ENCODE data around the gene TJP1.

- no peak for TF ChIP-seq ESRRA (CRISPR knock-in tag; IDR thresholded peaks at IDR 0.05; ENCODE audit: borderline replicate concordance)
- TF ChIP-seq, protein P1, sequence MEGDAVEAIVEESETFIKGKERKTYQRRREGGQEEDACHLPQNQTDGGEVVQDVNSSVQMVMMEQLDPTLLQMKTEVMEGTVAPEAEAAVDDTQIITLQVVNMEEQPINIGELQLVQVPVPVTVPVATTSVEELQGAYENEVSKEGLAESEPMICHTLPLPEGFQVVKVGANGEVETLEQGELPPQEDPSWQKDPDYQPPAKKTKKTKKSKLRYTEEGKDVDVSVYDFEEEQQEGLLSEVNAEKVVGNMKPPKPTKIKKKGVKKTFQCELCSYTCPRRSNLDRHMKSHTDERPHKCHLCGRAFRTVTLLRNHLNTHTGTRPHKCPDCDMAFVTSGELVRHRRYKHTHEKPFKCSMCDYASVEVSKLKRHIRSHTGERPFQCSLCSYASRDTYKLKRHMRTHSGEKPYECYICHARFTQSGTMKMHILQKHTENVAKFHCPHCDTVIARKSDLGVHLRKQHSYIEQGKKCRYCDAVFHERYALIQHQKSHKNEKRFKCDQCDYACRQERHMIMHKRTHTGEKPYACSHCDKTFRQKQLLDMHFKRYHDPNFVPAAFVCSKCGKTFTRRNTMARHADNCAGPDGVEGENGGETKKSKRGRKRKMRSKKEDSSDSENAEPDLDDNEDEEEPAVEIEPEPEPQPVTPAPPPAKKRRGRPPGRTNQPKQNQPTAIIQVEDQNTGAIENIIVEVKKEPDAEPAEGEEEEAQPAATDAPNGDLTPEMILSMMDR (IDR thresholded peaks at IDR 0.05), result no peak
Observed at GRCh38 chr15:29866337-29866736, 44.1 kb upstream of the TJP1 start.
